Measurements from ENCODE around the gene TMEM255B.
"Not testable (repeated sequence)": the region's sequence is repeated elsewhere in the genome, so short reads cannot be mapped to it uniquely, and the experiment has no call there.

Gene TMEM255B

DNA sequence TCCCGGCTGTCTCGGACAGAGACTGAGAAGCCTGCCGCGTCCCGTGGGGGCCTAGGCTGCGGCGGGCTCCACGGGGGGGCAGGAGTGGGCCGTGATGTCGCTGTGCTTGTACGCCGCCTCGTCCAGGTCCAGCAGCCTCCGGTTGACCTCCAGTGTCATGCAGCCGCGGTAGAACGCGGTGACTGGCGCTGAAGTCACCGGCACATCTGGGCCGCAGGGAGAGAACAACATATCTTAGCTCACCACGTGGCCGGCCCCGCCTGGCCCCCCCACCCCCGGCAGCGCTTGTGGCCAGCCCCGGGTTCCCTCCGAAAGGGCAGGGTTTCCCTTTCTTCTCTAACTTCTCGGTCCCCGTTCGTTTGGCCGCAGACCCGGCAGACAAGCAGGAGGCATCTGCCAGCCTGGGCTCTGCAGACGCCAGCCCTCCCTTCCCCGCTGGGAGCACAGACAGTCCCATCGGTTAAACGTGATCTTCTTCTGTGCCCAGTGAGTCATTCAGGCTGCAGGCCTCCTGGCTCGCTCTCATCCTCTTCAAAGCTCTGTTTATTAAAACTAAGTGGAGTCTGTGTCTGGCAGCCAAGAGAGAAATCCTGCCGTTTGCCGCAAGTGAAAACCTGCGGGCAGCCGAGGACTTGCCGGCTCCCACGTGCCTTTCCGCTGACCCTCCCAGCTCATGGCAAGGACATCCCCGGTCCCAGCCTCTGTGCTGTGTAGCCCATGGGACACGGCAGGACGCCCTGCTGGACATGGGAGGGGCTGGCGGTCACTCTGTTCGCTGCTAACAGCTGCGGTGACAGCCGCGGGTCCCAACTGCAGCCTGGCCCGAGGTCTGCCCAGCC, 62.0 kb downstream of the TMEM255B start:
- DNase-seq: no peak

DNA sequence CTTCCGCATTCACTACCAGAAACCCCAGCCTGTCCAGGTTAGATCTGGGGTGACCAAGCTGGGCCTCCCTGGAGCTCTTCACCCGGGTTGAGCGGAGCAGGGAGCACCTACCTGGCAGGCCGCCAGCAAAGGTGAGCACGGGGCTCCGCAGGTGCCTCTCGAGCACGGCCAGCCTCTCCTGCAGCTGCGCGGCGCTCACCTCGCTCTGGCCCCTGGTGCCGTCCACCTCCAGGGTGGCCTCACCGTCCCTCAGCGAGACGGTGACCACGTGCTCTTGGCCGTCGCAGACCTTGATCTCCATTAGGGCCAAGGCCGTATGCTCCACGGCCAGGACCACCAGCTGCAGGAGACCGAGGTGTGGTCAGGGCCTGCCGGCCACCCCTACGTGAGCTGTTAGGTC, 62.8 kb downstream of the TMEM255B start:
- DNase-seq: no peak

DNA sequence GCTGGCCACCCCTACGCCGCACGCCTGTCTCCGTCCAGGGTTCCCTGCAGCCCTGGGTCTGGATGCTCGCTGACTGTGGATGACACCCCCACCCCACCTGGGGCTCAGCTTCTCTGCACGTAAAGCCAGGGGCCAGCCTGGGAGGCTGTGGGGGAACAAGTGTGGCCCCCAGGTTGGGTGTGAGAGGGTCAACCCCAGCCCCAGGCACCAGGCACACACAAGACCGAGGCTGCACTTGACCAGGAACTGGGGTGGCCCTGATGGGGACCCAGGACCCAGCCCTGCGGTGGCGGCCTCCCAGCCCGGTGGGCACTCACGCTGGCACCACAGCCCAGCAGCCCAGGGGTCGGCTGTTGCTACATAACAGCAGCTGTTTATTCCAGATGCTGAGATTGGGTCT, 63.2 kb downstream of the TMEM255B start:
- no peak for DNase-seq

DNA sequence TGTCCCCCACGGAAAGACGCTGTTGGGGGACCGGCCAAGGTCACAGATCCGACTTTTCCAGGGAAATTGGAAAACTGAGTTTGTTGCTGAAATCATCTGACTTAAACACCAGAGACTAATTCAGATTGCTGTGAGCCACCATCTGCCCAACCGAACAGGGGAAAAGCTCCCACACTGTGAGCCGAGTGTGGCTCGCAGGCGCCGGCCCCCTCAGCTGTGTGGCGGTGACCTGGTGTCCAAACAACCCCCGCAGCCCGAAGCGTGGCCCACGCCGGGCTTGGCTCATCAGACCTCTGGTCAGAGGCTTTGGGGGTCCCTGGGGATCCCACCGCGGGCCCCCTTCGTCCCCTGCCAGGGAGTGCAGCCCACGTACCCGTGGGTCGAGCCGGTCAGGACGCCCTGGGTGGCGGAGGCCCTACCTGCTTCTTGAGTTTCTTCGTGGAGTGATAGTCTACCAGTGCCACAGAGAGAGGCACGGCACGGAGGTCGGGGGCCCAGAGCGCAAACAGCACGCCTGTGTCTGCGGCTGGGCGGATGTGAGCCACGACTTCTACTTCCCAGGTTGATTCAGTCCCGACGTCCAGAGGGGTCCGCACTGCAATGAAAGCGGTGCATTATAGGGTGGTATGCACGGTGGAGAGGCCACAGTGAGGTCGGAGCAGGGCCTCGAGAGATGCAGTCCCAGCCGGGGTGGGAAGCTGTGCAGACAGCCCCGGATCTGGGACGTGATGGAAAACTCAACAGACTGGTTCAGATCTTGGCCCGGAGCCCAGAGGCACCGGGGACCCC, 64.1 kb downstream of the TMEM255B start:
- DNase-seq: no peak

DNA sequence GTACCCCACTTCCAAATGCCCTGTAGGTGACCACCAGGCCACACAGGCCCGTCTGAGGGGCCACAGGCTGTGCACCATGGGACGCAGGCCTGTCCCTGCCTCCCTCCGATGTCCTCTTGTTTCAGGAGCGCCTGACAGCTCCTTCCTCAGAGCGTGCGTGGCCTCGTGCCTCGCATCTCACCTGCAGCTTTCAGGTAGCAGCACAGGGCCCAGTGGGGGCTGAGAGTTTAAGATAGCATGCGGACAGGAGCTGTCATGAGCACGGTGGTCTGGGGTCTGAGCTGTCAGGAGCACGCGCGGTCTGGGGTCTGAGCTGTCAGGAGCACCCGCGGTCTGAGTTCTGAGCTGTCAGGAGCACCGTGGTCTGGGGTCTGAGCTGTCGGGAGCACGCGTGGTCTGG, 64.7 kb downstream of the TMEM255B start:
- no peak for DNase-seq

DNA sequence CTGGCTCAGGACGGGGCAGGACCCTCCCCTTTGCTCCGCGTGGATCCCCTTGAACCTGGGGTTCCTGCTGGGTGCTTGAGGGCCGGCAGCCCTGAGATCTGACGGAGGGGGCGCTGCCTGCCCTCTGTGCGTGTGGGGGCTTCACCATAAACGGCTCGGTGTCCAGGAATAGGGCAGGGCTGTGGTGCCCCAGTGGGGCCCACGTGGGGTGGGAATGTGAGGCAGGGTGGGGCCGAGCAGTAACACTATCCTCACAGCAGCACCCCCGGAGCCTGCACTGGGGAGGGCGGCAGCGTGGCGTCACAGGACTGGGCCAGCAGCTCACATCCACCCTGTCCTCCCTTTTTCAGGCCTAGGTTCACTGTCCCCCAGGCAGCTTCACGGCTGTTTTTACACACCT, 66.8 kb downstream of the TMEM255B start:
- DNase-seq: no peak

DNA sequence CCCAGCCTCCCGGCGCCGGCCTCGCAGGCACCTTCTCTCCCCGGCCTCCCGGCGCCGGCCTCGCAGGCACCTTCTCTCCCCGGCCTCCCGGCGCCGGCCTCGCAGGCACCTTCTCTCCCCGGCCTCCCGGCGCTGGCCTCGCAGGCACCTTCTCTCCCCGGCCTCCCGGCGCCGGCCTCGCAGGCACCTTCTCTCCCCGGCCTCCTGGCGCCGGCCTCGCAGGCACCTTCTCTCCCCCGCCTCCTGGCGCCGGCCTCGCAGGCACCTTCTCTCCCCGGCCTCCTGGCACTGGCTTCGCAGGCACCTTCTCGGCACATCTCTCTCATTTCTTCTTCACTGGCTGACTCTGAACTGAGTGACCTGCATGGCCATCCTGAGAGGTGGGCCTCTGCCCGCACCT, 67.4 kb downstream of the TMEM255B start:
- DNase-seq: not testable (repeated sequence)

DNA sequence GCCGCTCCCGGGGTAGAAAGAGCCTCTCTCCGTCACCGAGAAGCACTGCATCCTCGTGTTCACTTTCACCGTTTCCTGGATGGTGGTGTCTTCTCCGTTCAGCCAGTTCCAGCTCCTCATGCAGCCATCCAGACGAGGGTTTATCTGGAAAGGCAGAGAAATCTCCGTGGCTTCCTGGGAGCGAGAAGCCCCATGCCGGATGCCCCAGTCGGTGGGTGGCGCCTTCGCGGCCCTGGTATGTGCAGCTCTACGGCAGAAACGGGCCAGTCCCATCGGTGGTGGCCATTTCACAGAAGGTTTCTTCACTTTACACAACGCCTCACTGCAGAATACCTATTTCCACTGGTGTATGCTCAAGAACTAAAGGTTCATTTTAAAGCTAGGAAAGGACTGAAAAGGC, 68.0 kb downstream of the TMEM255B start:
- no peak for DNase-seq

DNA sequence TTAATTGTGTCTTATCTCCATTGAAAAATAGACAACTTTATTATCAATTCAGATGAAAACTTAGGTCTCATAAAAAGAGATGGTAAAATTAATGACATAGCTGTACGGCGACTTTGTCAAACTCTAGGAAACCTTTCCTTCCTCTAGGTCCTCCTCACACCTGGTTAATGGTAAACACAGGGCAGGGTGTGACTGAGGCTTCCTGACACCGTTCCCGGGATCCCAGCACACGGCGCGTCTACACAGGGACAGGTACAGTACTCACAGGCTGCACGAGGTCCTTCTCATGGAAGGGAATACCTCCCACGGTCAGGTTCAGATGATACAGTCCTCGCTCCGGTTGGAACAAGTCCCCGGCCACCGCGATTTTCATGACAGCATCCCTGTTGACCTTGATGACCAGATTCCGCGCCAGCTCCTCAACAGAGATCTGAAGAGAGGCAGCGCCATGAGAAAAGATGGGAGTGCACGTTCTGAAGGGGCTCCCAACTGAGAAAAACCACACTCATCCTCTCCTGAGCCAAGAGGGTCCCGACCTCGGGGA, 69.3 kb downstream of the TMEM255B start:
- DNase-seq: no peak

DNA sequence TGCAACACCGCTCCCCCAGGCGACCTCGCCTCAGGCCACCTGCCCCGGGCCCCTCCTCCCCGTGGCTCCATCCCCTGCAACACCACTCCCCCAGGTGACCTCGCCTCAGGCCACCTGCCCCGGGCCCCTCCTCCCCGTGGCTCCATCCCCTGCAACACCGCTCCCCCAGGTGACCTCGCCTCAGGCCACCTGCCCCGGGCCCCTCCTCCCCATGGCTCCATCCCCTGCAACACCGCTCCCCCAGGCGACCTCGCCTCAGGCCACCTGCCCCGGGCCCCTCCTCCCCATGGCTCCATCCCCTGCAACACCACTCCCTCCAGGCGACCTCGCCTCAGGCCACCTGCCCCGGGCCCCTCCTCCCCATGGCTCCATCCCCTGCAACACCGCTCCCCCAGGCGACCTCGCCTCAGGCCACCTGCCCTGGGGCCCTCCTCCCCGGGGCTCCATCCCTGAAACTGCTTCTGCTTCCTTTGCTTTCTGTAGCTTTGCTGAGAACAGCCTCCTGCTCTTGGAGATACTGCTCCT, 71.5 kb downstream of the TMEM255B start:
- DNase-seq: not testable (repeated sequence)

DNA sequence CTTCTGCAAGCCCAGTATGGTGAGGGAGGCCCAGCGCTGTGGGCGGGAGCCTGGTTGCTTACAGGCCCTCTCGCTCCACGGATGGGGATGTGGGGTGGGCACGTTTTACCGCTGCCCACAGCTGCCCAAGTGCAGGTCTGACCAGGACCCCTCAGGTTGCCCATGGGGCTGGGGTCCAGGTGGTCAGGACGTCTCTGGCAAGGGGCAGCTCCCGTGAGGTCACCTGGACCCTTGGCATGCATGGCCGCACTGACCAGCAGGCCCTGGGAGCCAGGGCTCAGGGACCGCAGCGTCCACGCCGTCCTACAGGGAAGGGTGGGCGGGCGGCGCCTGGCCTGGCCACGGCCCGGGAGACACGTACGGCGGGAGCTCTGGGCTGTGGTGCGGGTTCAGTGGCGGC, 72.0 kb downstream of the TMEM255B start:
- DNase-seq: no peak

DNA sequence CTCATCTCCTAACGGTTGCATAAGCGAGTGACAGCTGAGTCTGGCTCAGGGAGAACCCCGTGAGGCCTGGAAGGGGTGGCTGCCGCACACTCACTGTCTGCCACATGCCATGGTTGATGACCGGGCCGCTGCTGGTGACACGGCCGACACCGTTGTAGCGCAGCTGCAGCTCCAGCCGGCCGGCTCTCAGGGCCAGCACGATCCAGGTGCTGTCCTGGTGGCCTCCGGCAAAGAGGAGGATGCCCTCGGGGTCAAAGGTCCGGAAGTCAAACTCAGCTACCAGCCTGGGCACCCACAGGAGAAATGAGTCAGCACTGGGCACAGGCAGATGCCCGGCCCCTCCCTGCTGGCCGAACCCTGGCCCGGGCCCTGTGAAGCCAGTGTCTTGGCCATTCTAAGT, 73.2 kb downstream of the TMEM255B start:
- DNase-seq: no peak

DNA sequence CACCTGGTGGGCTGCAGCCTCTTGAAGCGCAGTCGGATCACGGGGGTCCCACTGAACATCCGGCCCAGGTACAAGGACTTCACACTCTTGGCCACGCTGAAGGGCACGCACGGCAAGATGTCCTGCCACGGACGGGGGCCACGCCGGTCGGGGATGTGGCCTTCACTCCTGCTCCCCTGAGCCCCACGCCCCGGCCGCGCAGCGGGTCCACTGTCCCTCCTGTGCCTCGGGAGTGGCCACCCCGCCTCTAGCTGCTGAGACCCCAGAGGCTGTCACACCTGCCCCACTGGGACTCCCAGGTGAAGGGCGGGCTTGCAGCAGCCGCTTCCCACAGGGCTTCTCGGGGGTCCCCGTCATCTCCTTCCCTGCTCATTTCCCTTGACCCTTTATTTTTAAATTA, 73.6 kb downstream of the TMEM255B start:
- no peak for DNase-seq

DNA sequence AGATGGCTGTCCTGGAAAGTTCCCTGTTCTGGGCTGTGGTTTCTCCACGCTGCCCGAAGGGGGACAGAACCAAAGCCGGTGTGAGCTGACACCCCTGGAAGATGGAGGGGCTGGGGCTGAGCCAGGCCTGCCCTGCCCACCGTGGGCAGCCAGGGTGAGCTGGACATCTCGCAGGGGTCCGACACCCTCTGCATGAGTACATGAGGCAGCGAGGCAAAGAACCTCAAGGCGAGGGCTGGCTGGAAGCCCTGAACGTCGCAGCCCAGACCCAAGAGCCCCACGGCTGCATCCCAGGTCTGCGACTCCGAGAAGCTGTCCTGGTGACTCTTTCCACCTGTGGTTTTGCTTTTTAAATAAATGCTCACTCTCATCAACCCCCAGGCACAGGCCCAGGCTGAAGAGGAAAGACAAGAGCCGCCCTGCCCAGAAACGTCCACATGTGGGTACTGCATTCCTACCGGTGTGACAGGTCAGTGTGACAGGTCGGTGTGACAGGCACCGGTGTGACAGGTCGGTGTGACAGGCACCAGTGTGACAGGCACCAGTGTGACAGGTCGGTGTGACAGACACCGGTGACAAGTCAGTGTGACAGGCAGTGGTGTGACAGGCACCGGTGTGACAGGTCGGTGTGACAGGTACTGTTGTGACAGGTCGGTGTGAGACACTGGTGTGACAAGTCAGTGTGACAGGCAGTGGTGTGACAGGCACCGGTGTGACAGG, 74.2 kb downstream of the TMEM255B start:
- no peak for DNase-seq

DNA sequence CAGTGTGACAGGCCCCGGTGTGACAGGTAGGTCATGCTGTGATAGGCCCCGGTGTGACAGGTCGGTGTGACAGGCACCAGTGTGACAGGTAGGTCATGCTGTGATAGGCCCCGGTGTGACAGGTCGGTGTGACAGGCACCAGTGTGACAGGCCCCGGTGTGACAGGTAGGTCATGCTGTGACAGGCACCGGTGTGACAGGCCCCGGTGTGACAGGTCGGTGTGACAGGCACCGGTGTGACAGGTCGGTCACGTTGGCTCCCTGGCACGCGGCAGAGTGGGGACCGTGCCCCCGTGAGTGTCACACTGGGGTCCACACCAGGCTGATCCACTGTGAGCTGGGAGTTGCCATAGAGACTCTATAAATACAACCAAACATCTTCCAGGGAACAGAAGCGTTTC, 75.0 kb downstream of the TMEM255B start:
- not testable (repeated sequence) for DNase-seq

DNA sequence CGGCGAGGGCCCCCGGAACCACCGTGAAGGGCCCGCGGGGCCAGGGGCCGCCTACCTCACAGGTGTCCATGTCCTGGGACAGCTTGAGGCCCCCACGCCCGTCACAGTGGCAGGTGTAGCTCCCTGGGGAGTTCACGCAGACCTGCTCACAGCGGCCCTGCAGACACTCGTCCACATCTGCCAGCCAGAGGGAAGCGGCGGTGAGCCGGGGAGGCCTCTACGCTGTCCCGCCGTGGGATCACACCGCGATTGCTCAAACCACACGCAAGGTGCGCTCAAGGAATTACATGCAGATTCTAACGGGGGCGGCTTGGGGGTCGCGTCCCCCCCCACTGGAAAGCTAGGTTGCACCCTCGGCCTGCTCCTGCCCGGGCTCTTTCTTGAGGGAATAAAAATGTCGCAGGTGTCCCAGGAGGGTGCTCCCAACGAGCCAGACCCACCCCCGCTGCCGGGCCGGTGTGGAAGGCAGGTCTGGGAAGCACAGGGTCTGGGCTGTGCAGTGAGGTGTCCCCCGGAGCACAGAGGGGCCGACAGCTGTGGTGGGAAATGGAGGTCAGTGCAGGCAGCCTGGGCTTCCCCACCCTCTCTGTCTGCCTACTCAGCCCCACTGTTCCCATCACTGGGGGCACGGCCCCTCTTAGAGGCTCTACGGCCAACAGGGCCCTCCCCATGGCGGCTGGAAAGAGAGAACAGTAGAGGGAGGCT, 75.6 kb downstream of the TMEM255B start:
- no peak for DNase-seq

DNA sequence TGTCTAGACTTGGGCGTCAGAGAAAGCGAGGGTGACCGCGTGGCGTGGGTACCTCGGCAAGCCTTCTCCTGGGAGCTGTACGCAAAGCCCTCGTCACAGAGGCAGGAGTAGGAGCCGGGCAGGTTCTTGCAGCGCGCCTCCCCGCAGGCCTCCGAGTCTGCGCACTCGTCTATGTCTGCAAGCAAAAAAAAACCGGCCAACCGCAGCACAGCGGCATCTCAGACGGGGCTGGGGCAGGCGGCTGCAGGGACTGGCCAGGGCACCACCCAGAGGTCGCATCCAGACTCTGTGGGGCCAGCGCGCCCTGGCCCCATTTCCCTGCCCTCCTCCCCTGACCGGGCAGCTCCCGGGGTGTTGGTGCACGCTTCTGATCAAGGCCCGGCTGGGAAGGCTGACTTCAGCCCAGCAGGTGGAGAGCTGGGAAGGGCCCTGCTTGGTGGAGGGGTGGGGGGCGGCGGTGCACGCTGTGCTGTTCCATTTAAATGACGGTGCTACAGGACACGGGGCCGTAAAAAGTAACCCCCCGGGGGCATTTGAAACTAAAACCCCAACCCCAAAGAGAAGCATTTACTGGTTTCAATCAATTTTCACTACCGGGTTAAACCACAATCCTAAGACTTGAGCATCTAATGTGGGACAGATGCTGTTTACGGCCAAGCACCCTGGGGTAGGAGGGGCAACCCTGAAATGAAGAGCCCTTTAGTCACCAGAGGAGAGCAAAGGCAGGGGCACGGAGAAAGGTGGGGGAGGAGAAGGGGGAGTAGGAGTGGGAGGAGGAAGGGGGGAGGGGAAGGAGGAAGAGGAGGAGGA, 76.6 kb downstream of the TMEM255B start:
- DNase-seq: no peak

DNA sequence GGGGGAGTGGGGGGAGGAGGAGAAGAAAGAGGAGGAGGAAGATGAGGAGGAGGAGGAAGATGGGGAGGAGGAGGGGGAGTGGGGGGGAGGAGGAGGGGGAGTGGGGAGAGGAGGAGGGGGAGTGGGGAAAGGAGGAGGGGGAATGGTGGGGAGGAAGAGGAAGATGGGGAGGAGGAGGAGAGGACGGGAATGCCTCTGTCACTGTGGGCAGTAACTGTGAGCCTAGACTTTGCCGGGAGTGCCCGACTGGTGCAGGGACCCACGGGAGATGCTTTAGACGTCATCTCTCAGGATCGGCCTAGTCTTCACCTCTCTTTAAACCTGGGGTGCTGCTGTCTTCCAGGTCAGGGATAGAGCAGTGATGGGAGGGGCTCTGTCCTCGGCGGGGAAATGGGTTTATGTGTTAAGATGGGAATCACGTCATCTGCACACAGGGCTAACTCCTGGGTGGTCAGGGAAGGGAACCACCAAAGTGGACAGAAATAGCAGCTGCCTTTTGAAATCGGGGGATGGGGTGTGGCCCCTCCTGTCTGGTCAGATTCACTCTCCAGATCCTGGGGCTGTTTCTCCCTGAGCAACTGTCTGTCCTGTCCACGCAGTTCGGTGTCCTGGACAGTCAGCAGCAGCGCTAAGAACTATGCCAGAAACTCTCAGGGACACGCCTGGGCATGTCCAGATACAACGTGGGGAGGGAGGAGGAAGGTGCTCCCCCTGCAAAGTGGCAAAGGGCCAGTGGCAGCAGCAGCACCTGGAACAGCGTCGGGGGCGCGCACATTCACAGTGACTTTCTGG, 77.9 kb downstream of the TMEM255B start:
- DNase-seq: no peak

DNA sequence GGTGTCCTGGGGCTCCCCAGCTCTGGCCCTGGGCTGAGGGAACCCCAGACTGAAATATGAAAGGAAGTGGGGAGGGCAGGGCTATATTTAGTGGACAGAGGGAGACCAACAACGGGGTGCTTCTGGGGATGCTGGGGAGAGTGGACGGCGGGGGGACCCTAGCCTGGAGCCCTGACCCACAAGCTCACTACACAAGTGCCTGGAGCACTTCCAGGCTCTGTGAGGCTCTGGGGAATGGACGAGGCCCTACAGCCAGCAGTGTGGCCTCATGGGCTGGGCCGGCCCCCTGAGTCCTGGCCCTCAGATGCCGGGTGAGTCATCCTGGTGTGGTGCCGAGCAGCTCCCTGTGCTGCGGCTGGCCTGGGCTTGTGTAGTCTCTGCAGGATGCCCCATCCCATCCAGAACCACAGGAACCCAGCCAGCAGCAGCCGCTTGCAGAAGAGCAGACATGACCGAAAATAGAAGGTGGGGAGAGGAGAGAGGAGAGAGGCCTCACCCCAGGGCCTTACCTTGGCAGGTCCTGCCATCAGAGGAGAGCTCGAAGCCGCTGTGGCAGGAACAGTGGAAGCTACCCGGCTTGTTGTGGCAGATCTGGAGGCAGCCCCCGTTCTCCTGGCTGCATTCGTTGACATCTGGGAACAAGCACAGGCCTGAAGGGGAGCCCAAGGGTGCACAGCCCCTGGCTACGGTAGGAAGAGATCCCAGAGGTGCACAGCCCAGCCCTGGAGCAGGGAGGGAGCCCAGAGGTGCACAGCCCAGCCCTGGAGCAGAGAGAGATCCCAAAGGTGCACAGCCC, 78.7 kb downstream of the TMEM255B start:
- no peak for DNase-seq

DNA sequence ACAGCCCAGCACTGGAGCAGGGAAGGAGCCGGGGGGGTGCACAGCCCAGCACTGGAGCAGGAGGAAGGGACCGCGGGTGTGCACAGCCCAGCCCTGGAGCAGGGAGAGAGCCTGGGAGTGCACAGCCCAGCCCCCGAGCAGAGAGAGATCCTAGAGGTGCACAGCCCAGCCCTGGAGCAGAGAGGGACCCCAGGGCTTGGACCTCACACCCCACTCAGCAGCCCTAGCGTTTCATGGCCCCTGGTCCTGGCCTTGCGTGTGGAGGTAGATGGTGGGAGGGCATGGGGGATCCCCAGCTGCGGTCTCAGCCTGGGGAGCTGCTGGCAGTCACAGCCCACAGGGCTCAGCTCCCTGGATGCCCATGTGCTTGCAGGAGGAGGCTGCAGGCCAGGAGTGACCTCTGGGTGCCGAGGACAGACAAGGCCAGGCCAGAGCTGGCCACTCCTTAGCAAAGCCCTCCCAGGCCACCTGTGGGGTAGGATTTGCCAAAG, 79.7 kb downstream of the TMEM255B start:
- DNase-seq: no peak

All from GF-D8 (cell line).